Stimulated activated CD8-positive, alpha-beta memory T cell treated with anti-CD3 and anti-CD28 coated beads, Interleukin-12 subunit alpha, Interleukin-12 subunit beta, amount 100 ng/mL, for 24 hours (primary cell): Measurements from ENCODE around the gene CRNN.

Source experiments
- DNase-seq: peaks from one replicate; pipeline ENCODE4 v3.0.0-alpha.2; 2020; ENCODE audit errors: extremely low read depth

The CRNN gene

DNA sequence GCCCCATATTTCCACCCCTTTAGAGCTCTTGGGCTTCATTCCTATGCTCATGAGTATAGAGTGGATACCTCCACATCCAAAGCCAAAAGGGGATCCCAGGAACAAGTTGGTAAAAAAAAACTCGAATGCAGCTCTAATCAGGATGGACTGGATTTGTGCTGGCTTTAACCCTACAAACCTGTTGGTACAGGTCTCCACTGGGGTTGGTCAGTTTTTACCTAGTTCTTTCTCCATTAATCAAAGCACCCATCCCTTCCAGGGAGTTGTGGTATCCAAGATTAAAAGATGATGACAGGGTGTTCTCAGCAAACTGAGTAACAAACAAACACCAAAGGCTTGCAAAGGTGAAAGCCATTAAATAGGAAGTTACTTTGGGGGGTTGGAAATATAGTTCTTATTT lies 5.9 kb upstream of the CRNN start:
- no peak for DNase-seq

DNA sequence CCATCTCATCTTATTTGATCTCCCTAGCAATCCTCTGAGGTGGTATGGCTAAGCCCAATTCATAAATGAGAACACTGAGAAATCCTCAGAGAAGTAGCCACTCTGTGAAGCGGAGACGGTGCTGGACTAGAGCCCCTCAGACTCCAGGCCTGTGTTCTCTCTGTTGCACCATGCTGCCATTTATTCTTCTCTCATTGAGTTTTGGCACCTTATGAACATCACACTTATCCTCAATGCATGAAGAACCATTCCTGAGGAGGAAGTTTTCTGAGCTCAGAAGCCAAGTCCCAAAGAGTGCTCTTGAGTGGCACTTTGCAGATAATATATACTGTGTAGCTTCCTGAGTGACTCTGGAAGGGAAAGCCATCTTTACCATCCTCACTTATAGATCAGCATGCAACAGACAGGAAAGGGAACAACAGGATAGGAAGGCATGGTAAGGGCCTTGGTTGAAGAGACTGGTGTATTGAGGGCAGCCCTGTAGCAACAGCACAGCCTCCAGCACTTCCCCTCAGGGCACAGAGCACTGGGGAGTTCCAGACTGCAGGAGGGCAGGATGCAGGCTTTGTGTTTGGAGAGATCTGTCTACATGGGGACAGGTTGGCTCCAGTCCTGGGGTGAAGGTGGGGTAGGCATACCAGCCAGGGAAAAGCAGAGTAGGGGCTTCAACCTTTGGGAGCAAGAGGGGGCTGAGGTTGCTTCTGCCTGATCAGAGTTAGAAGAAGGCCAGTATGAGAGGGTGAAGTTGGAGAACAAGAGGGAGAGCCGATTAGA lies 1.6 kb upstream of the CRNN start:
- no peak for DNase-seq

DNA sequence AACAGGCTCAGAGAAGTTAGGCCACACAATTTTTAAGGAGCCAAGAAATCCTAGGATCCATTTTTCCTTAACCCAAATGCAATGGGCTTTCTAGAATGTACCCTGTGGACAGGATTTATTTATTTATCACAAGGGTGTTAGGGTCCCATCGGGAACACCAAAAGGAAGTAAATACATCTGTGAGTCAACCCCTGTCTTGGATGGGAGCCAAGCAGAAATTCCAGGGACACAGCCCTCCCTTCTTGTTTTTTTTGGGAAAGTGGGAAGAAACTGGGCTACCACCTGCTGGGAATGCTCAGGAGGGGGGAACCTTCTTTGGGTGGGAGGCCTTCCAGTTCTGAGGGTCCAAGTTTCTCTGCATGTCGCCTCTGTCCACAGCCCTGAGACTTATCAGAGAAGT lies 1.3 kb downstream of the CRNN start:
- DNase-seq = no peak

DNA sequence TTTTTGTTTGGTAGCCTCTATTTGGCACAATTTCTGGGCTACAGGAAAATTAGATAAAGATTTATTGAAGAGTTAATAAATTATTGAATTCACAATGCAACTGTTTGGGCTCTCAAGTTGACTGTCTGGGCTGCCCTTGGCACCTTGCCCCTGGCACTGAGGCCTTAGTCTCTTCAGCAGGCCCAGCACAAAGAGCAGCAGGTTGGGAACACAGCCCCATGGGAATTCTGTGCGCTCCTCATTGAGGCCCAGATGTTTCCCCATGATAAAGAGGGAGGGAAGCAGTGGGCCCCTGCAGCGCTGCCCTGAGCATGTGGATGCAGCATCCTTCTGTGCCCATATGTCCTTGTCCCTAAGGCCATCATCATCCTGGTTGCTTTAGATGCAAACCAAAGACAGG lies 2.9 kb downstream of the CRNN start:
- DNase-seq = no peak

DNA sequence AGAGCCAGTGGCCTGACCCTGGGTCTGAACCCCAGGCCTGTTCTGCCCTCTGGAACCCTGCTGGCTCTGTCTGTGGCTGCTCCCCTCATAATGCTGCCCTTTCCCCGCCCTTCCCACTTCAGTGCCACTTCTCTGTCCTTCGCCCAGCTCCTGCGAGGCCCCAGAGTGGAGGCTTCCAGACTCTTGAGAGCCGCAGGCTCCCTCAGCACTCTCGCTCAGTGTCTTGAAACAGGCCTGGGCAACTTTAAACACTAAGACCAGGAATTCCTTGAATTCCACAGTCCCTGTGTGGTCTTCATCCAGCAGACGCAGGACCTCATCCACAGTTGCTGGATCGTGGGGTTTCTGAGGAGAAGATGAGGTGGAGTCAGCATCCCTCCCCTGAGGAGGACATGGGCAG lies 3.5 kb downstream of the CRNN start:
- DNase-seq = no peak

DNA sequence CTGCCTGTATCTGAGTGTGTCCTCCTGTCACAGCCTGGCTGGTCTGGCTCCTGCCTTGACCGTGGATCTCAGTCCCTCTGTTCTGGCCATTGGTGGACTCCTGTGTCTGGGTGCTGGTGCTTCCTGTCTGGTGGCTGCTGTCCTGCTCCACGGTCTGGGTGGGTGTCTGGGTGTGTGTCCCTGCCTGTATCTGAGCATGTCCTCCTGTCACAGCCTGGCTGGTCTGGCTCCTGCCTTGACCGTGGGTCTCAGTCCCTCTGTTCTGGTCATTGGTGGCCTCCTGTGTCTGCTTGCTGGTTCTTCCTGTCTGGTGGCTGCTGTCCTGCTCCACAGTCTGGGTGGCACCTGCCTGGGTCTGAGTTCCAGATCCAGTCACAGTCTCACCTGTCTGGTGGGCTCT lies 4.0 kb downstream of the CRNN start:
- no peak for DNase-seq

DNA sequence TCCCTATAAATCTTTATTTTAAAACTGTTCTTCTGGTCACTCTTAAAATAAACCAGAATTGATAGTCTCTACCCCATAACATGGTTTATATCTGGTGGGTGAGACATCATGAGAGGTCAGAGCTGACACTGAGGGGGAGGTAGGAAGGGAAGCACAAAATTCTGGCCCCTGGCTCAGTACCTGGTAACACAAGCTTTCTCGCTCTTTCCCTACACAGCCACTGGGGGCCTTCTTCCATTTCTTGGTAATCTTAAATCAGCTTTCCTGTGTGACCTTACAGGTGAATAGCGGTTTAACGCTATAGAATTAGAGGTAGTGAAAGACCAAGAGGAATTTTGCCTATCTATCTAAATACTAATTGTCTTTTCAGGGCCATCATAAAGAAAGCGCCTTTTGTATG lies 5.4 kb downstream of the CRNN start:
- no peak for DNase-seq

DNA sequence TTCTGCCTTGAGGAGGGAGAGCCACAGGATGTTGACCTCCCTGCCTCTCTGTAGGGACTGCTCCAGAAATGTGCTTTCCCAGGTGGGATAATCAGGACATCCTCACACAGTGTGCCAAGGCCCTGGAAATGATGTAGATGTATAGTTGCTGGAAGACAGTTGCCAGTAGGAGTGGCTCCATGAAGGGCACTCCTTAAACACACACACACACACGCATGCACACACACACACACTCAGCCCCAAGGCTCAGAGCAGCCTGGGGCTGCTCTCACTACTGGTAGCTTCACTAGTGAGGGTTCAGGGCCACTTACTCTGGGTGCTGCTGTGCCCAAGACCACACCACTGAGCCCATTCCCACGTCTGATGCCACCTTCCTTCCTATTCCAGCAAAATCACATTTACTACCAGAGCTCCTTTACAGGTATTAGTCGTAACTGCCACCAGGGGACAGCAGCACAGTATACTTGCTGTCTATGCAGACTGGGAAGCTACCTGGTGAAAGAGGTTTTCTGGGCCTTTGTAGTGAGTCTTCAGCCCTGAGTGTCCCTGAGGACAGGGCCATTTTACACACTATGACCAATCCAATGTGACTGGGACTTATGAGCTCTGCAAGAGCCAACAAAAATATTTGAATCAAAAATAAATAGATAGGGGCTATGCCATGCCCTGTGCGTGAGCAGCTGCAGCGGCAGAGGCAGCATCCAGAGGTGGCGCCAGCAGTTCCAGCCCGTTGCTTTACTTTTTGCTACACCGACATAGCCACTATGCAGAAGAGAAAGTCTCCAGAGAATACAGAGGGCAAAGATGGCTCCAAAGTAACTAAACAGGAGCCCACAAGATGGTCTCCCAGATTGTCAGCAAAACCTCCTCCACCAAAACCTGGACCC lies 15.0 kb downstream of the CRNN start:
- no peak for DNase-seq

DNA sequence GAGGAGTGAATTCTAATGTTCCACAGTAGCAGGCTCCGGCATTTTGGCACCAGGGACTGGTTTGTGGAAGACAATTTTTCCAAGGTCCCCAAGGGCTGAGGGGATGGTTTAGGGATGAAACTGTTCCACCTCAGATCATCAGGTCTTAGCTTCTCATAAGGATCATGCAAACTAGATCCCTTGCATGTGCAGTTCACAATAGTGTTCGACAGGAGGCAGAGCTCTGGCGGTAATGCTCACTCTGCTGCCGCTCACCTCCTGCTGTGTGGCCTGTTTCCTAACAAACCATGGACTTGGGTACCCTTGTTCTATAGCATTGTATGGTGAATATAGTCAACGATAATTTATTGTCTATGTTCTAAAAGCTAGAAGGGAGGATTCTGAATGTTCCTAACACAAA lies 16.6 kb downstream of the CRNN start:
- no peak for DNase-seq

DNA sequence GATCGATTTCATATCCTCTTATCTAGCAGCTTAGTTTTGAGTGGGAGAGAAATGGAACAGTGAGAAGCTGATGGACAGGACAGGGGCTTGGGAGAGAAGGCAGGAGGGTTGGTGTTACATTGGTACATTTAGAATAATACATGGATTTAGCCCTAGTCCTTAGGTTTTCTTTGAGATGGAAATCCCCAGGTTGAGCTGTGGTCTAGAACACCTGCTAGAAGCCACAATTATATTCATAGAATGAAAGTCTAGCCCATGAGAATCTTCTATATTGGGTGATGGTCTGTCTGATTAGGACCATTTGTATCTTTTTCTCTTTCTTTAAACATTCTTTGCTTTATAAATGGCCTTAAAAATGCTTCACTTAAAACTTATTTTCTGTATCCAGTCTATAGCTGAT lies 19.9 kb downstream of the CRNN start:
- no peak for DNase-seq

DNA sequence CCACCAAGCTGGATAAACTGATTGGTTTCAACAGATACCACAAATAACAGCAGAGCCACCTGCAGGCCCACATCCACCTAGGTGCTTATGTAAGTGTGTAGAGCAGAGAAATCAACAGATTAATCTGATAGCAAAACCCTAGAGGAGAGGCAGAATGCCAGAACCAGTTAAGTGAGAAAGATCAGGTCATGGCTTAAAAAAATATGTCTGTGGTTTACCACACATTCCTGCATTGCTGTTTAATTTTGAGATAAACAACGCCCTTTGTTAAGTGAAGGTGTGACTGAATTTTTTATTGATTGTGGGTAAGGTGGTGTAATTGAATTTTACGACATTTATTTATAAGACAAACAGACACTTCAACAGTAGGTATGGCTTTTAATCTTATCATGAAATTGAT lies 21.2 kb downstream of the CRNN start:
- DNase-seq = no peak

DNA sequence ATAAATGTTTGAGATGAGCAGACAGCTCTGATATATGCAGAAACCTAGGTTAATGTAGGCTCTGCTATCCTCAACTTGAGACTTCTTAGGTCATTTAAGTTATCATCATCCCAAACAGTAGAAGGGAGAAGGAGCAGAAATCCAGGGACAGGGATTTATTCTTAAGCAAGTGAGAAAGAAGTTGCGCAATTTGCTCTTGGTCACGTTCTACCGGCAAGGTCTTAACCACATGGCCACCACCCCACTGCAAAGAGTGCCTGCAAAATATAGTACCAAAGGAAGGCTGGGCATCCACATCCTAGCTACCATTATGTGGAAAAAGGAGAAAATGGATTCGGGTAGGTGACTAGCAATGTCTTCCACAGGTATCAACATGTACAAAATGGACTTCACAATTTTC lies 25.2 kb downstream of the CRNN start:
- no peak for DNase-seq

DNA sequence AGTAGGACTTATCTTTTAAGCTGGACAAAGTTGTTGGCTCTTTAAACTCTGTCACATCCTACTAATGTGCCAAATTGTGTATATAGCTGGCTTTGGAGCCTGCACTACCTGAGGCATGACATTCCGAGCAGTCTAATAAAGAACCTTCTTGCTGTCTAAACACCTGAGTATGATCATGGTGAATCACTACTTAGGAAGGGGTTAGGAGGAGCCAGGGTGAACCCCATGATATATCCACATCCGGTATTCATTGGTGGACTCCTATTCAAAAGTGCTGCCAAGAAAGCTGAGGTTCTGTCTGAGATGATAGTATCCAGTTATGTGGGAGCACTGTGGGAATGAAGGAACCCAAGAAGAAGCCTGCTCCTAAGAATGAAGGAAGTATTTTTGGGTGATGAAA lies 27.1 kb downstream of the CRNN start:
- DNase-seq = no peak

DNA sequence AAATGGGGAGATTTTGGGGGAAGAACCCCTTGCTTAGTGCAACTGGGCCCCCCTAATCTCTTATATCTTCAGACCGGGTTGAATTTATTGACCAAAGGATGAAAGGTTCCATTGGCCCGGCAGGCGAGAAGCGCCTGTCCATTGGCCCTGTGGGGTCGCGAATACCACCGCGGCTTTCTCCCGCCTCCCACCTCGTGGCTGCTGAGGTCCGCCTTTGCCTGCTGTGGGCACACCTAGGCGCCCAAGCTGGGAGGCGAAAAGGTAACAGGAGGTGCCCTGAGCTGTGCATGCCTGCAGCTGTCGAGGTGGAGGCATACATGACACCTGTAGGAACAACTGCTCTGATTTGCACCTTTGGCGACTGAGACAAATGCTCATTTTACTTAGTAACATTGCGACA lies 33.1 kb downstream of the CRNN start:
- DNase-seq = no peak

DNA sequence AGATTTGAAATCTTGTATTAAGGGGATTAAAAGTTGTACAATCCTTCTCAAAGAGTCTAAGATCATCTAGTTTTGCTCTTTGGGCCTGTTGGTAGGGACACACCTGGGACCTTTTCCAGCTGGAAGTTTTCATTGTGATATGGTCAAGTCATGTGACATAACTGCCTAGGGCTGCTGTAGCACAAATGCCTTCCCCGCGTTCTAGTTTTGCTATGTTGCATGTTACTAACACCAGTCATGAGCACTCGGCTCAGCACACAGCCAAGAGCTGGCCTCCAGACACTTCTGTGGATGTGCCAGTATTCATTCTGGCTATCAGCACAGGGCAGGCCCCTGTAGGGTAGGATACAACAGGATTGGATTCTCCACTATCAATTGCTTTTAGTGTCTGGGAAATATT lies 39.6 kb downstream of the CRNN start:
- no peak for DNase-seq

DNA sequence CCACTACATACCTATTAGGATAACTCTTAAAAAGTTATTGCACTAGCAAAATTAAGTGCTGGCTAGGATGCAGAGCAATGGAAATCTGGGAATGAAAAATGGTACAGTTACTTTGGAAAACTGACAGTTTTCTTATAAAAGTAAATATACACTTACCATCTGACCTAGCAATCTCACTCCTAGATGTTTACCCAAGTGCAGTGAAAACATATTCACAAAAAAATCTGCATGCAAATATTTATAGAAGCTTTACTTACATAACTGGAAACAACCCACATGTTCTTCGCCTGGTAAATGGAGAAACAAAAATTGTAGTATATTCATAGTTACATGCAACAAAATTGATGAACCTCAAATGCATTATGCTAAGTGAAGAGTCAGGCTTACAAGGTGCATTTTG lies 41.4 kb downstream of the CRNN start:
- no peak for DNase-seq

DNA sequence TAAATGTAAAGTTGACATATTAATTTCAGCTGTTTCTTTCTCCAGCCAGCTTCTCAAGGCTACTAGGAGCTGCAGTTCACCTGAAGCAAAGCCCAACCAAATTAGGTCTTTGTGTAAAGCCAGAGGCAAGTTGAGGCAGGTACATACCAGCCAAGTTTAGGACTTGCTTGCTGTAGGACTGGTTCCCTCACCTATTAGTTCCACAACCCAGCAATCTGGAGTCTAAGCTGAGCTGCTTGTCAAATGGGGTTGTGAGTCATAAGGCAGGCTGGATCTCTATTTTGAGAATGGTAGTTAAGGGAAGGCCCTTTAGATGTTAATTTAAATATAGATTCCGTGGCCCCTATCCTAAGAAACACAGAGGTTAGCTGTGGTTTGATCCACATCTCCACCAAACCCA lies 46.6 kb downstream of the CRNN start:
- no peak for DNase-seq

DNA sequence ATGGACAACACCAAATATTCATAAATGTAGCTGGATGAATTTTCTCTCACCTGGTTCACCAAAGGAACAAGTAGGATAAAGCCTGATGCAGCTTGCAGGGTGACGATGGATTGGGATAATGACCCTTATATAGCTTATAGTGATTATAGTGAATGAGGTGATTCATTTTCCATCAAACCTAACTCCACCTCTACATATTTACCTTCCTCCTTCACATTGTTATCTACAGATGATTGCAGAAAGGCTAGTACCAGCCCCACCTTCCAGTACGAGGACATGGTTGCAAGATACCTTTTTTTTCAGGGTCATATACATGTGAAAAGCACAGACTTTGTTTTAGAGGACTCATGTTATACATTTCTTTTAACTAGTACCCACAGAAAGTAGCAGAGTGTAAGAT lies 54.2 kb downstream of the CRNN start, which contains the start of gene FLG2:
Gene FLG2 (minus strand): TSS at position 101 of the 400 bp plus-strand sequence. CDS start 1,122 bp downstream, outside the sequence.
- no peak for DNase-seq
